HL-60 (cell line): ENCODE data around the gene IGFL1.
"Not testable (repeated sequence)": the region's sequence is repeated elsewhere in the genome, so short reads cannot be mapped to it uniquely, and the experiment has no call there.

ENCODE experiments used
- DNase-seq, 2 experiments: peaks; one replicate each; pipeline ENCODE4 v3.0.0-alpha.2; 2010 to 2020; ENCODE audit warnings: low read depth in 1 of 2, low spot score in 1 of 2
- H3K27ac ChIP-seq: fragments of 250-450 bp; sonication (Bioruptor Pico); replicated peaks from 2 replicates; pipeline ENCODE4 v1.5.1; 2020; ENCODE audit warnings: mild to moderate bottlenecking, moderate library complexity
- H3K27me3 ChIP-seq: fragments of 250-450 bp; sonication (Bioruptor Pico); 2 replicates; pipeline ENCODE4 v1.5.1; 2021; ENCODE audit warnings: mild to moderate bottlenecking, moderate library complexity; ENCODE audit not compliant: insufficient read depth, poor library complexity, severe bottlenecking
- H3K4me3 ChIP-seq: replicated peaks from 2 replicates; pipeline ENCODE4 v1.5.1; 2011; ENCODE audit warnings: mild to moderate bottlenecking, control low read depth, low read length; ENCODE audit not compliant: insufficient read depth
- CTCF ChIP-seq: IDR thresholded peaks from one replicate; pipeline ENCODE4 v1.5.1; 2011; ENCODE audit warnings: low read length, control low read depth, inconsistent platforms; ENCODE audit not compliant: insufficient read depth
- GABPA ChIP-seq: IDR thresholded peaks from 2 replicates; pipeline ENCODE4 v1.6.1; 2012; ENCODE audit warnings: low read depth
- POLR2AphosphoS5 ChIP-seq: IDR thresholded peaks from 2 replicates; pipeline ENCODE4 v1.6.1; 2012; ENCODE audit warnings: low read depth
- SPI1 ChIP-seq: IDR thresholded peaks from 2 replicates; pipeline ENCODE4 v1.6.1; 2012; ENCODE audit warnings: low read depth, mild to moderate bottlenecking, borderline replicate concordance
- TF ChIP-seq, protein P1 (sequence below): IDR thresholded peaks from 2 replicates; pipeline ENCODE4 v1.6.1; 2012; ENCODE audit warnings: low read depth; ENCODE audit not compliant: insufficient replicate concordance

IGFL1 gene

DNA sequence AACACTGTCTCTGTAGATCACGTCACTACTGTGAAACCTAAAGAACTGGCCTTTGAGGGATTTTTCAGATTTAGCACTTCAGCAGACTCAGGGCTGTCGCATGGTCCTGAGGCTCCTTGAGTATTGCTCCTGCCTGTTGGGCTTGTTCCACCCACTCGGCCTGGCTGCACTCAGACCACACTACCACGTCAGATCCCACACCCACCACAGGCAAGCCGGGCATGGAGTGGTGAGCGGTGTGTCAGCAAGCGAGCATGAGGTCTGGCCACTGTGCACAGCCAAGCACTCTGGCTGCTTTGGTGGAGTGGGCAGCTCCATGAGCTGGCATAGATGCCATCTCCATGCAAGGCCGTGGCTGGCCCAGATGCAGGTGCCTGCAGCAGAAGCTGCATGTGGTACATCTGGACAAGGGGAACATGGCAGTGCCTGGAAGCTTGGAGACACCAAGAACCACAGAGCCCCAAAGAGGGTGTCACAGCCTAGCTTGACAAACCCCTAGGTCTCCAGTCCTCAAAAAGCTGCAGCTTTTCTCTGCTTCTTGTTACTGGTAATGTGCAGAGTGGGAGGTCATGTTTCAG, 9.4 kb upstream of the IGFL1 start:
- TF ChIP-seq CTCF = no peak
- TF ChIP-seq, protein P1, sequence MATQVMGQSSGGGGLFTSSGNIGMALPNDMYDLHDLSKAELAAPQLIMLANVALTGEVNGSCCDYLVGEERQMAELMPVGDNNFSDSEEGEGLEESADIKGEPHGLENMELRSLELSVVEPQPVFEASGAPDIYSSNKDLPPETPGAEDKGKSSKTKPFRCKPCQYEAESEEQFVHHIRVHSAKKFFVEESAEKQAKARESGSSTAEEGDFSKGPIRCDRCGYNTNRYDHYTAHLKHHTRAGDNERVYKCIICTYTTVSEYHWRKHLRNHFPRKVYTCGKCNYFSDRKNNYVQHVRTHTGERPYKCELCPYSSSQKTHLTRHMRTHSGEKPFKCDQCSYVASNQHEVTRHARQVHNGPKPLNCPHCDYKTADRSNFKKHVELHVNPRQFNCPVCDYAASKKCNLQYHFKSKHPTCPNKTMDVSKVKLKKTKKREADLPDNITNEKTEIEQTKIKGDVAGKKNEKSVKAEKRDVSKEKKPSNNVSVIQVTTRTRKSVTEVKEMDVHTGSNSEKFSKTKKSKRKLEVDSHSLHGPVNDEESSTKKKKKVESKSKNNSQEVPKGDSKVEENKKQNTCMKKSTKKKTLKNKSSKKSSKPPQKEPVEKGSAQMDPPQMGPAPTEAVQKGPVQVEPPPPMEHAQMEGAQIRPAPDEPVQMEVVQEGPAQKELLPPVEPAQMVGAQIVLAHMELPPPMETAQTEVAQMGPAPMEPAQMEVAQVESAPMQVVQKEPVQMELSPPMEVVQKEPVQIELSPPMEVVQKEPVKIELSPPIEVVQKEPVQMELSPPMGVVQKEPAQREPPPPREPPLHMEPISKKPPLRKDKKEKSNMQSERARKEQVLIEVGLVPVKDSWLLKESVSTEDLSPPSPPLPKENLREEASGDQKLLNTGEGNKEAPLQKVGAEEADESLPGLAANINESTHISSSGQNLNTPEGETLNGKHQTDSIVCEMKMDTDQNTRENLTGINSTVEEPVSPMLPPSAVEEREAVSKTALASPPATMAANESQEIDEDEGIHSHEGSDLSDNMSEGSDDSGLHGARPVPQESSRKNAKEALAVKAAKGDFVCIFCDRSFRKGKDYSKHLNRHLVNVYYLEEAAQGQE = no peak
- no peak for TF ChIP-seq SPI1
- no peak for TF ChIP-seq POLR2AphosphoS5
- no peaks in the 10 kb centered on the region for H3K27me3 ChIP-seq
- H3K4me3 ChIP-seq = no peak overlapping the region
- no peak overlapping the region for H3K27ac ChIP-seq
- DNase-seq = no peak

- DNase-seq = no peak
- TF ChIP-seq SPI1 (no peak), GABPA (no peak), CTCF (no peak), POLR2AphosphoS5 (no peak)
- TF ChIP-seq, protein P1 = no peak
- Histone ChIP-seq H3K27me3 (peaks cover 2% of the 10 kb centered on the region), H3K4me3 (no peak overlapping the region), H3K27ac (no peak overlapping the region)
Observed at GRCh38 chr19:46221152-46221551, 8.4 kb upstream of the IGFL1 start.

DNA sequence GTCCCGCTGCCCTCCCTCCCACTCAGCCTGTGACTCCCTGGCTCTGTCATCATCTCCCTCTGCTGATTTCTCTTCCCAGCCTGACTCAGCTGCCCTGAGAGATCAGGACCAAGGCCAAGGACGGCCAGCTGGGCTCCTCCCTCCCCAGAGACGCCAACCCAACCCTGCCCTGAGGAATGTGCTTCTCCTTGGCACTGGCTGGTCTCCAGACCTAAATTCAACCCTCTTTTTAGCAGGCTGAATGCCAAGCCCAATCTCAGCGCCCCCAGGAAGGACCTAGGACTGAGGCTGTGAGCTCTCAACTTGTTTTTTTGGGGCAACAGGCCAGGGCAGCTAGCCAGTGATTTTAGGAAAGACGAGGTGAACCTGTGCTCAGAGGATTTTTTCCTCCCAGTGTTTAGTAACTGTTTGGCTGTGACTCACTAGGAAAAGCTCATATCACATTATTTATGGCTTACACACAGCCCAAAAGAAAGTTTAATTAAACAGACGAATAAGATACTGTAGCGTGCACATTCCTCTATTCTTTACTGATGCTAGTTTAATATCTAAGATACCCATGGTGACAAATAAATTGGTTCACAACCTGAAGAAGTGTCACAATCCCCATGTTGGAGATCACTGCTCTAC, 7.4 kb upstream of the IGFL1 start:
- H3K27me3 ChIP-seq = peaks cover 2% of the 10 kb centered on the region
- no peak for TF ChIP-seq POLR2AphosphoS5
- TF ChIP-seq, protein P1 = peak; percentile 86
- DNase-seq = no peak
- no peak overlapping the region for H3K4me3 ChIP-seq
- H3K27ac ChIP-seq = no peak overlapping the region

- not testable (repeated sequence) for H3K27ac ChIP-seq, H3K27me3 ChIP-seq, H3K4me3 ChIP-seq, DNase-seq
Observed at GRCh38 chr19:46223787-46224186, 5.8 kb upstream of the IGFL1 start.
